Measurements from ENCODE around the gene UBE2U. TPM values are rescaled to one million over a fixed set of nuclear protein-coding genes. Genes with fewer than 3 reads are reported as not detected.

UBE2U gene
- total RNA-seq, 1 experiment from 2014 or later = not detected

DNA sequence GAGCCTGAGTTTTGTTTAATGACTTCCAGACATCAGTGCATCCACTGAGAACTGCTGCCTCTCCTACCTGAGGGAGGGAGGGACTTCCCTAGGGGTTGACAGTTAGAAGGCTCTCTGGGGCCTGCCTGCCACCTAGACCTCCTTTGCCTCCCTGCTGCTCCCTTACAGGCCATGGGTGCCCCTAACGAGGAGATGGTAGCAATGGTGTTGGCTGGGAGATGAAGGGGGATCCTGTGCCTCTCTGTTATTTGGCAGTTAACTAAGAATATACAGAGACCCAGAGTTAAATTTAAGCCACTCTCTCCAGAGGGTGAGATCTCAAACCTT is 66.1 kb downstream of the UBE2U start:
- Mint-ChIP-seq H3K4me1 (ENCODE audit: low read depth, unreplicated experiment) (no peaks in the 10 kb centered on the region), H3K9me3 (ENCODE audit: low read depth, unreplicated experiment) (peaks cover 3% of the 10 kb centered on the region), H3K27ac (ENCODE audit: unreplicated experiment) (no peak overlapping the region), H3K4me3 (ENCODE audit: low read depth, unreplicated experiment) (no peak overlapping the region), H3K36me3 (ENCODE audit: insufficient read depth, unreplicated experiment) (no peaks in the 10 kb centered on the region), H3K27me3 (ENCODE audit: unreplicated experiment) (no peaks in the 10 kb centered on the region)
- DNase-seq = no peak
- TF ChIP-seq, protein P1, sequence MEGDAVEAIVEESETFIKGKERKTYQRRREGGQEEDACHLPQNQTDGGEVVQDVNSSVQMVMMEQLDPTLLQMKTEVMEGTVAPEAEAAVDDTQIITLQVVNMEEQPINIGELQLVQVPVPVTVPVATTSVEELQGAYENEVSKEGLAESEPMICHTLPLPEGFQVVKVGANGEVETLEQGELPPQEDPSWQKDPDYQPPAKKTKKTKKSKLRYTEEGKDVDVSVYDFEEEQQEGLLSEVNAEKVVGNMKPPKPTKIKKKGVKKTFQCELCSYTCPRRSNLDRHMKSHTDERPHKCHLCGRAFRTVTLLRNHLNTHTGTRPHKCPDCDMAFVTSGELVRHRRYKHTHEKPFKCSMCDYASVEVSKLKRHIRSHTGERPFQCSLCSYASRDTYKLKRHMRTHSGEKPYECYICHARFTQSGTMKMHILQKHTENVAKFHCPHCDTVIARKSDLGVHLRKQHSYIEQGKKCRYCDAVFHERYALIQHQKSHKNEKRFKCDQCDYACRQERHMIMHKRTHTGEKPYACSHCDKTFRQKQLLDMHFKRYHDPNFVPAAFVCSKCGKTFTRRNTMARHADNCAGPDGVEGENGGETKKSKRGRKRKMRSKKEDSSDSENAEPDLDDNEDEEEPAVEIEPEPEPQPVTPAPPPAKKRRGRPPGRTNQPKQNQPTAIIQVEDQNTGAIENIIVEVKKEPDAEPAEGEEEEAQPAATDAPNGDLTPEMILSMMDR (IDR thresholded peaks at IDR 0.05; ENCODE audit: unreplicated experiment) = no peak
- no TSS peak for BruUV-seq (replicated peaks)
- intact Hi-C loops (cut with micrococcal nuclease; ENCODE audit: unreplicated experiment) = loop anchor here (1.0 to 5.0 kb wide), 4 partner anchors 133 to 555 kb away; no protein-coding TSS in a partner anchor
- CTCF ChIA-PET = interaction anchor here (1.0 to 1.3 kb wide), 2 partner anchors 396 to 403 kb away, joined by 3 to 4 read pairs; no protein-coding TSS in a partner anchor

DNA sequence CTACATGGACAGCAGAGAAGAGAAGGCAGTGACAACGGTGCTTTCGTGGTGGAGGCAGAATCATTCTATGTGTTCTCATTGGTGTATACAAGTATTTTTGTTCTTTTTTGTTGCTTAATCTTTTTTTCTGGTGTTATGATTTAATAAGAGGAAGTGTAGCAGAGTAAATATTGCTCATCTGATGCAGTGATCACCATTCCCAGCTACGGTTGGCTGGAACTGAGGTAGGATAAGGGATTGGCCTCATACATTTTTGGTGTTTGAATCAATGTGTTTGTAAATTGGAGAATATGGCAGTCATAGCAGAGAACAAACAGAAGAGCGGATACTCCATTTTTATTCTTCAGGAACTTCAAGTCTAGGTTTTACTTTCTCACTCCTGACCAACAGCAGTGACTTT is 76.6 kb downstream of the UBE2U start:
- Mint-ChIP-seq H3K4me1 (ENCODE audit: low read depth, unreplicated experiment) (peaks cover 25% of the 10 kb centered on the region), H3K4me3 (ENCODE audit: low read depth, unreplicated experiment) (no peak overlapping the region), H3K36me3 (ENCODE audit: insufficient read depth, unreplicated experiment) (no peaks in the 10 kb centered on the region), H3K9me3 (ENCODE audit: low read depth, unreplicated experiment) (no peaks in the 10 kb centered on the region), H3K27me3 (ENCODE audit: unreplicated experiment) (no peaks in the 10 kb centered on the region), H3K27ac (ENCODE audit: unreplicated experiment) (no peak overlapping the region)
- no peak for DNase-seq
- BruUV-seq (replicated peaks) = no TSS peak
- CTCF ChIA-PET = interaction anchor here (1.0 kb wide), 1 partner anchor 64 kb away, joined by 3 read pairs; no protein-coding TSS in a partner anchor
- TF ChIP-seq, protein P1 (IDR thresholded peaks at IDR 0.05; ENCODE audit: unreplicated experiment) = no peak
- intact Hi-C loops (cut with micrococcal nuclease; ENCODE audit: unreplicated experiment) = no loop called here

DNA sequence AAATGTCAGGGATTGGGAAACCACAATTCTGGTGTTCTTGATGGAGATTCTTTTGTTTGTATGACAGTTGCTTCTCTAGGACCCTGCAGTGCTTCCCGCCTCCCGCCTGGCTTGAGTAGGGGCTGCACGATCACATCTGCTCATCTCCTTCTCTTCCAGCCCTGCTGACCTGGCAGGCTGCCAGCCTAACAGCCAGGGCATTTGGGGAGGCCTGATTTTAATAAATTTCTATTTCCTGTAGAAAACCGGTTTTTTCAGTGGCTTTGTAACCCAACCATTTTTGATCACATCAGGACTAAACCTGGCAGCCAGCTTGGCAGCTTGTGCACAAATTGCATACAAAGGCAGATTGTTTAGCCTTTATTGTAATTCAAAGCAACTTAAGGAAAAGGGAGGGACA is 78.9 kb downstream of the UBE2U start:
- Mint-ChIP-seq H3K27ac (ENCODE audit: unreplicated experiment) (peak overlapping the region; percentile 32), H3K27me3 (ENCODE audit: unreplicated experiment) (no peaks in the 10 kb centered on the region), H3K9me3 (ENCODE audit: low read depth, unreplicated experiment) (no peaks in the 10 kb centered on the region), H3K4me1 (ENCODE audit: low read depth, unreplicated experiment) (peaks cover 25% of the 10 kb centered on the region), H3K36me3 (ENCODE audit: insufficient read depth, unreplicated experiment) (no peaks in the 10 kb centered on the region), H3K4me3 (ENCODE audit: low read depth, unreplicated experiment) (no peak overlapping the region)
- BruUV-seq (replicated peaks) = no TSS peak
- TF ChIP-seq, protein P1 (IDR thresholded peaks at IDR 0.05; ENCODE audit: unreplicated experiment) = no peak
- DNase-seq = peak; percentile 65
- intact Hi-C loops (cut with micrococcal nuclease; ENCODE audit: unreplicated experiment) = no loop called here
- CTCF ChIA-PET = no interaction called here

DNA sequence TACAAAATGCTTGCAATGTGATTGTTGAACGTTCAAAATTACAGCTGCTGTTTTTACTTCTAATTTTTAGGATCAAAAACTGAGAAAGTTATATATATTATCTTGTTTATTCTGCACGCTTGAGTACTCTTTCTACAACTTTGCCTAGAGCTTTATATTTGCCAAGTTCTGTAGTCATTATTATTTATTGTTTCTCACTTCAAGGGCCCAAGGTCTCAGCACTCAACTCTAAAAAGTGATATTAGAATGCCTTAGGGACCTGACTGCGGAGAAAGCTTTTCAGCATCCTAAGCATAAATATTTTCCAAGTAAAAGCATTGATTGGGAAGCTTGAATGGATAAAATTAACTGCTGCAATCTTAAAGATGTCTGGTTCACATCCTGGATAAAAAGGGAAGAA is 83.6 kb downstream of the UBE2U start:
- no peaks in the 10 kb centered on the region for H3K27me3 Mint-ChIP-seq (ENCODE audit: unreplicated experiment)
- TF ChIP-seq, protein P1 (IDR thresholded peaks at IDR 0.05; ENCODE audit: unreplicated experiment) = no peak
- CTCF ChIA-PET = no interaction called here
- H3K27ac Mint-ChIP-seq (ENCODE audit: unreplicated experiment) = no peak overlapping the region
- no peaks in the 10 kb centered on the region for H3K9me3 Mint-ChIP-seq (ENCODE audit: low read depth, unreplicated experiment)
- no TSS peak for BruUV-seq (replicated peaks)
- no peak for DNase-seq
- no peak overlapping the region for H3K4me3 Mint-ChIP-seq (ENCODE audit: low read depth, unreplicated experiment)
- no peaks in the 10 kb centered on the region for H3K36me3 Mint-ChIP-seq (ENCODE audit: insufficient read depth, unreplicated experiment)
- H3K4me1 Mint-ChIP-seq (ENCODE audit: low read depth, unreplicated experiment) = peaks cover 15% of the 10 kb centered on the region
- intact Hi-C loops (cut with micrococcal nuclease; ENCODE audit: unreplicated experiment) = no loop called here

All from Calu3 (cell line).